Measurements from ENCODE around the gene ANO6. TPM values are rescaled to one million over a fixed set of nuclear protein-coding genes. Genes with fewer than 3 reads are reported as not detected.

Gene ANO6
- total and polyA plus RNA-seq, 8 donors = 4.4 to 78.8 (median 21.9) TPM

DNA sequence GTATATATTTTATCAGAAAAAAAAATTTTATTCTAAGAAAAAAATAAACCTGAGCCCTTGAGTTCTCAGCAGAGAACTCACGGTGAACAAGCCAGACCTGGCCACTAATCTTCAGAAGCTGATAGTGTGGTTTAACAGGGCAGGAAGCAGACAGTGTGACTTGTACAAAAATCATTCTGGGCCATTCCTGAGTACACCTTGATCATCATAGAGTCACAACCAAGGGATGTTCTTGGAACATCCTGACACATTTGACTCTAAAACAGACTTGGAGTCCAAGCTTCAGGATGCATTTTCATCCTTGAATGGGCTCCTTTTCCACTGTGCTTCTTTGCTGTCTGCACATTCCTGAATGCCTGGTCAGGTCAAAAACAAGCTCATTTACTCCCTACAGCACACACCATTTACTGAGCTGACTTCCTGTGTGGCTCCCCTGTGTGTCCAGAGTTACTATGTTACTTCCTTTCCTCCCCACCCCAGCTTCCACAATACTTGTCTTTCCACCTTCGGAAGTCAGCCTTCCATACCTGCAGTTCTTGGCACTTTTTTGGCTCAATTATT lies 112.0 kb downstream of the ANO6 start:
- H3K36me3 ChIP-seq = peaks cover 0 to 14% (median 11%) of the 10 kb centered on the region in 4 donors
- H3K4me1 ChIP-seq = peaks cover 0 to 13% (median 0%) of the 10 kb centered on the region in 4 donors
- H3K9me3 ChIP-seq = no peaks in the 10 kb centered on the region
- no peak overlapping the region for H3K27ac ChIP-seq
- DNase-seq = no peak
- H3K27me3 ChIP-seq = no peaks in the 10 kb centered on the region
- TF ChIP-seq EP300 (IDR thresholded peaks at IDR 0.05) = no peak
- TF ChIP-seq, protein P1, sequence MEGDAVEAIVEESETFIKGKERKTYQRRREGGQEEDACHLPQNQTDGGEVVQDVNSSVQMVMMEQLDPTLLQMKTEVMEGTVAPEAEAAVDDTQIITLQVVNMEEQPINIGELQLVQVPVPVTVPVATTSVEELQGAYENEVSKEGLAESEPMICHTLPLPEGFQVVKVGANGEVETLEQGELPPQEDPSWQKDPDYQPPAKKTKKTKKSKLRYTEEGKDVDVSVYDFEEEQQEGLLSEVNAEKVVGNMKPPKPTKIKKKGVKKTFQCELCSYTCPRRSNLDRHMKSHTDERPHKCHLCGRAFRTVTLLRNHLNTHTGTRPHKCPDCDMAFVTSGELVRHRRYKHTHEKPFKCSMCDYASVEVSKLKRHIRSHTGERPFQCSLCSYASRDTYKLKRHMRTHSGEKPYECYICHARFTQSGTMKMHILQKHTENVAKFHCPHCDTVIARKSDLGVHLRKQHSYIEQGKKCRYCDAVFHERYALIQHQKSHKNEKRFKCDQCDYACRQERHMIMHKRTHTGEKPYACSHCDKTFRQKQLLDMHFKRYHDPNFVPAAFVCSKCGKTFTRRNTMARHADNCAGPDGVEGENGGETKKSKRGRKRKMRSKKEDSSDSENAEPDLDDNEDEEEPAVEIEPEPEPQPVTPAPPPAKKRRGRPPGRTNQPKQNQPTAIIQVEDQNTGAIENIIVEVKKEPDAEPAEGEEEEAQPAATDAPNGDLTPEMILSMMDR (IDR thresholded peaks at IDR 0.05) = no peak
- TF ChIP-seq POLR2A (IDR thresholded peaks at IDR 0.05) = no peak
- TF ChIP-seq POLR2AphosphoS5 (IDR thresholded peaks at IDR 0.05) = no peak
- 88 to 96% (median 93%) methylated on average over 2 of the region's 2 CpGs for WGBS, 5 donors
- no peak overlapping the region for H3K4me3 ChIP-seq
- intact Hi-C loops (cut with DNase I; ENCODE audit: low total_unique reads) = no loop called here

GRCh38 chr12:45329238-45329637 lies 113.3 kb downstream of the ANO6 start:
- intact Hi-C loops (cut with DNase I; ENCODE audit: low total_unique reads) = no loop called here
- WGBS, 5 donors = 83 to 100% (median 96%) methylated on average over 1 of the region's 1 CpG
- no peak for DNase-seq

GRCh38 chr12:45329702-45330101 lies 113.8 kb downstream of the ANO6 start:
- Histone ChIP-seq H3K27ac (no peak overlapping the region), H3K9me3 (no peaks in the 10 kb centered on the region), H3K36me3 (peaks cover 0 to 14% (median 11%) of the 10 kb centered on the region in 4 donors), H3K4me3 (no peak overlapping the region), H3K27me3 (no peaks in the 10 kb centered on the region), H3K4me1 (peaks cover 0 to 12% (median 0%) of the 10 kb centered on the region in 4 donors)
- no peak for DNase-seq
- intact Hi-C loops (cut with DNase I; ENCODE audit: low total_unique reads) = no loop called here
- WGBS, 5 donors = 94 to 100% (median 94%) methylated on average over 1 of the region's 1 CpG
- TF ChIP-seq EP300 (IDR thresholded peaks at IDR 0.05) (no peak), POLR2AphosphoS5 (IDR thresholded peaks at IDR 0.05) (no peak), POLR2A (IDR thresholded peaks at IDR 0.05) (no peak)
- TF ChIP-seq, protein P1 (IDR thresholded peaks at IDR 0.05) = no peak

More at GRCh38 chr12:45329238-45329637, 113.3 kb downstream of the ANO6 start:
- TF ChIP-seq POLR2A (IDR thresholded peaks at IDR 0.05) (no peak), POLR2AphosphoS5 (IDR thresholded peaks at IDR 0.05) (no peak), EP300 (IDR thresholded peaks at IDR 0.05) (no peak)
- TF ChIP-seq, protein P1 (IDR thresholded peaks at IDR 0.05) = no peak
- Histone ChIP-seq H3K4me3 (no peak overlapping the region), H3K4me1 (peaks cover 0 to 12% (median 0%) of the 10 kb centered on the region in 4 donors), H3K27ac (no peak overlapping the region), H3K27me3 (no peaks in the 10 kb centered on the region), H3K36me3 (peaks cover 0 to 14% (median 11%) of the 10 kb centered on the region in 4 donors), H3K9me3 (no peaks in the 10 kb centered on the region)

DNA sequence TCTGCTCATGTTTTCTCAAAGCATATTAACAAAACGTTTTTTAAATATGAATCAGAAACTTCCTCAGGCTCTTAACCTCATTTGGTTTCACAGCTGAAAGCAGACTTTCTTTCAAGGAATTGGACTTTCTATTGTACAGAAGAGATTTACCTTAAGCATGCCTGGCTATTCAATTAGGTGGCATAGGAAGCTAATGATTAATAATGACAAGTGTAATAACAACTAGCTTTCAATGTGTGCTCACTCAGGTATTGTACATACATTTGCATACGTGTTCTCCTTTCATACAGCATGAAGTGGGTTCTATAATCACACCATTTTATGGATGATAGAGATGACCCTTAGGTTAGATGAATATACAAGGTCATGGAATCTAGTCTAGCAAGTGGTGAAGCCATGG lies 115.7 kb downstream of the ANO6 start:
- intact Hi-C loops (cut with DNase I; ENCODE audit: low total_unique reads) = no loop called here
- WGBS, 5 donors = 66 to 75% (median 67%) methylated on average over 2 of the region's 2 CpGs
- no peak overlapping the region for H3K4me3 ChIP-seq

More for the DNA sequence above, 115.7 kb downstream of the ANO6 start:
- TF ChIP-seq, protein P1 (IDR thresholded peaks at IDR 0.05) = no peak
- TF ChIP-seq POLR2A (IDR thresholded peaks at IDR 0.05) = no peak
- TF ChIP-seq POLR2AphosphoS5 (IDR thresholded peaks at IDR 0.05) = no peak
- TF ChIP-seq EP300 (IDR thresholded peaks at IDR 0.05) = no peak
- no peak for DNase-seq
- Histone ChIP-seq H3K27me3 (no peaks in the 10 kb centered on the region), H3K27ac (no peak overlapping the region), H3K4me1 (peaks cover 0 to 8% (median 0%) of the 10 kb centered on the region in 4 donors), H3K36me3 (peaks cover 0 to 14% (median 11%) of the 10 kb centered on the region in 4 donors), H3K9me3 (no peaks in the 10 kb centered on the region)
